NCI-H748 (cell line): ENCODE measurements around the gene LIN52.

Experiments
- DNase-seq: peaks from one replicate; lab custom pipeline; 2025; ENCODE audit not compliant: unreplicated experiment; lab: John Stamatoyannopoulos, UW

Gene LIN52

DNA sequence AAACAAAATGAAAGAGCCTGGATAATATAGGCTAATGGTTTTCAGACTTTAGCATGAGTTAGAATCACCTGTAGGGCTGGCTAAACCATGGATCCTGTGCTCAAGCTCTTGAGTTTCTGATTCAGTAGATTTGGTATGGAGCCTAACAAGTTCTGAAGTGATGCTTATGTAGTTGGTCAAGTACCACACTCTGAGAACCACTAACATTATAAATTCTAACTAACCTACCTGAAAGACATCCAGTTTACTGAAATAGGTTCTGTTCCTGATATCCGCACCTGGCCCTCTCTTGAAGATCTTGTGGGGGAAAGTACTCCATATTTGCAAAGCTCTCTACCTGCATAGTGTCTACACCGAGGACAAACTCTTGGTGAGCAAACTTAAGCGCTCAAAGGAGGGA, 95.1 kb downstream of the LIN52 start:
- DNase-seq, result no peak

DNA sequence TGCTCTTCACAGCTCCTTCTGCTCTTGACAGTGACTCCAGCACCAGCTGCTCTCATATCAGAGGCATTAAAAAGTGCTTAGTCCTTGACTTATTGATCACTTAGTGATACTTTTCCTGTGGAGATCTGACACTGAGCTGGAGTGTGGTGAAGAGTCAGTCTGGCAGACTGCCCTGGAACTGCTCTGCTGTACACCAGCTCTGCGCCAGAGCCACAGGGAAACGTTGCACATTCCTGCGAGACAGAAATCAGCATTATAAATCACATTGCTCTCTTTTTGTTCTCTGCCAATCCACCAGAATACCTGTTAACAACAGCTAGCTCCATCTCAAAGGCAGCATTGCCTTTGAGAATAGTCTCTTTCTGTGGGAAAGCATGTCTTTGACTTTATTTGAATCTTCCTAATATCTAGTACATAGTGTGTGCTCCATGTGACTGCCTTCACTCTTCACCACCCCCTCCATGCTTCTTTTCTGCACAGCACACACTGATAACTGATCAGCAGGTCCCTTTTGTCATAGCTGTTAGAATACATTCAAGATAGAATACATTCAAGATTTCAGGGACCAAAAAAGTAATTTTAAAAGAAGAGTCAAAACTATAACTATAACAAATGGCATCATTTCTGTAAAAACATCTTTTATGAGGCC, 106.3 kb downstream of the LIN52 start:
- no peak for DNase-seq

DNA sequence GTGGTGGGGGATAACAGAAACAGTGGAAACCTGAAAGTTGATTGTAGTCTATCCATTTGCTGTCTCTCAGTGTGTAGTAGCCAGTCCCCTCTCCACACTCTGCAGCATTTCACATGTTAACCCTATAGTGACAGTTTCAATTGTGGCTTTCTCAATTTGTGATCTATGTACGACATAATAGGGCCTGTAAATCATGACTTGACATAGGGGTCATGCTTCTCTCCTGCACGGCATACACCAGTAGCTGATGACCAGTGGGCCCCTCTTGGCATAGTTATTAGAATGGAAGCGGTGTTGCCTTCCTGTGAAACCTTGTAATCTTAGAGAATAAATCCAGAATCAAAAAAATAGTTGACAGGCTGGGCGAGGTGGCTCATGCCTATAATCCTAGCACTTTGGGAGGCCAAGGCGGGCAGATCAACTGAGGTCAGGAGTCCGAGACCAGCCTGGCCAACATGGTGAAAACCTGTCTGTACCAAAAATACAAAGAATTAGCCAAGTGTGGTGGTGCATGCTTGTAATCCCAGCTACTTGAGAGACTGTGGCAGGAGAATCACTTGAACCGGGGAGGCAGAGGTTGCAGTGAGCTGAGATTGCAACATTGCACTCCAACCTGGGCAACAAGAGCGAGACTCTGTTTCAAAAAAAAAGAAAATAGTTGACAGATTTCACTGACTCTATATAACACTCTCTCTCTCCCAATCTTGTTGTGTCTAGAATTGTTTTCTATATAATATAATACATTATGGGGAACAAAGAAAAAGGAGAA, 109.9 kb downstream of the LIN52 start:
- DNase-seq, result no peak

DNA sequence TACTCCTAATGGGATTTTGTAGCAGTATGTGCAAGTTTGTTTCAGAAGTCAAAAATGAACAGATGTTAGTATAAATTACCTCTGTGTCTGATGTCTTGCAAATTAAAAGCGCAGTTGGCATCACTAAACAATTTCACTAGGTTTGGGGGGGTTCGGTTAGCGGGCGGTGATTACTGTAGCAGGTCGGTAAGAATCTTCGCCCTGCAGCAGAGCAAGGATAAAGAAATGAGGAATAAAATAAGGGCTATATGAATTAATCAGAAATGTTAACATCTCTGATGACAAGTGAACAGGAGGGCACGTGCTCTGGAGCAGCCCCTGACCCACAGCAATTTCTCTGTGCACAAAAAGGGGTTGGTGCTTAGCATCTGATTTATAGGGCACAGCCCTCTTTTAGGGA, 110.9 kb downstream of the LIN52 start:
- no peak for DNase-seq

DNA sequence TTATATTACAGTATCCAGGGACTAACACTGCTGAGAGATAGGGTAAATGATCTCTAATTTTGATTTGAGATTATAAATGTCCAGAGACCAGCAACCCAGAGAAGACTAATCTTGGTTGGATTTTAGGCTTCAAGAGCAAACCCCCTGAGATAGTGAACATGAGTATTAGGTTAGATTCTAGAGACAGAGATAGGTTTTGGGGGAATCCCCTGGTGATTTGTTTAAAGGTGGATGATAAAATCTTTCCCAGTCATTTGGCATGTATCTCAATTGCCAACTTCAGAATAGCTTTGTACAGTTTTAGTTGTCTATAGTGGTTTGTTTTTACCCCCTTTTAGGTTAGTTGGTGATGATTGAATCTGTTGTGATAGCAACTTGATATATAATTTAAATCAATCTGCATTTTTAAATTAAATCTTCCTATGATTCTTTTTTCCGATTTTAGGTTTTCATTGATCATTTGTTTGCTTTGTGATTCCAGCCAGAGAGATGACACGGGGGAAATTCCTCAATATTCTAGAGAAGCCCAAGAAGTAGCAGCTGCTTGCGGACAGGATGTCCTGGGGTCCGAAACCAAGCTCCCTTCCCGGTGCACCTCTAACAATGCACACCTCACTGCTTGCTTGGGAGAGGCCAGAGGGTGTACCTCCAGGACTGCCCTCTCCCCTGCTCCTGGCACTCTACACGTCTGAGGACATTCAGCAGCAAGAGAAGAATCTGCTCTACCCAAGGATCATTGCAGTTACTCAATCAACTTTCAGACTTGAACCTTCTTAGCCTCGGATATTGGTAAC, 113.9 kb downstream of the LIN52 start:
- DNase-seq, result no peak

DNA sequence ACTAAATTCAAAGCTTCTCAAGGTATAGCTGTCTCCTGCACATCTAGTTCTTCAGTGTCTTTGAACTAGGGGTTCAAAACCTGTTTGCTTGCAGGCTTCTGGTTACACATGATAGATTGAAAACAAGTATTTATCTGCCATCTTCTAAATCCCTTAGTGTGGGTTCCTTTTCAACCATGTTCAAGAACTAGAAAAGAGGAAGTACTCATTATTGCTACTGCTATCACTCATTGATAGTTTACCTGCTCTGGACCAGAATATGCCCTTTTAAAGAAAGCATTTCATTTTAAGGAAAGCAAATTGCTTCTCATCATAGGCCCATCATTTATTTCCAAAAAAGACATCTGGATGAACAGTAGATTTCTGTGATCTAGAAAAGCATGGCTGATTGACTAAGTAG, 117.4 kb downstream of the LIN52 start:
- DNase-seq, result no peak

DNA sequence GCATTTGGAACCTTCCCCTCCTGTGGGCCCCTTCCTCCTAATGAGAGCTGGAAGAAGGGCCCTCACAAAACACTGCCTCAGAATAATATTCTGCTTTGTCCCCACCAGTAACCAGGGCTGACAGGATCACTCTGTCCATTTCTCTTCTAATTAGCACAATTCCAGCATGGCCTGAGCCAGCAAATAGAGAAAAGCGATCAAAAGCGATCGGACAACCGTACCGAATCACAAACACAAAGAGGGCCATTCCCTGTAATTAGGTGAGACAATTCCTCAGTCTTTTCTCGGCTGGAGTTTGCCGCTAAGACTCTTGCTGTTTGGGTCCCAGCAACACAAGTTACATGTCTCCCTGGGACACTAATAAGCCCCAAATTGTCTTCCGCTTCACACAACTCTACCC, 118.9 kb downstream of the LIN52 start:
- DNase-seq, result no peak

DNA sequence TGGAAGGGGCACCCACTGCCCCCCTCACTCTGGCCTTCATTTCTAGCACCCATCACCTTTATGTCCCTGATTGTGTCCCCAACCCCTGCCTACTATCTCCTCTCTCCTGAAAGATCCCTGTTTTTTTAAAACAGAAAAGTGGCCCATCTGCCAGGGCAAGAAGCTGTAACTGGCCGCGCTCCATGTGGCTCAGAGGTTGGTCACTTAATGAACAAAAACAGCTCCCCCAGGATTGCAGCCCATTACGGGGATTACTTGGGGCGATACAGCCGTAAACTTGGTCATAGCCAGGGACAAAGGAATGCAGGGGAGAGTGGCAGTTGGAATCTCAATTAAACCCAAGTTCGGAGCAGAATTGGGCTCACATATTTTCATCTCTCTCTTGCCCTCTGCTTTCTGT, 119.7 kb downstream of the LIN52 start:
- DNase-seq, result no peak

DNA sequence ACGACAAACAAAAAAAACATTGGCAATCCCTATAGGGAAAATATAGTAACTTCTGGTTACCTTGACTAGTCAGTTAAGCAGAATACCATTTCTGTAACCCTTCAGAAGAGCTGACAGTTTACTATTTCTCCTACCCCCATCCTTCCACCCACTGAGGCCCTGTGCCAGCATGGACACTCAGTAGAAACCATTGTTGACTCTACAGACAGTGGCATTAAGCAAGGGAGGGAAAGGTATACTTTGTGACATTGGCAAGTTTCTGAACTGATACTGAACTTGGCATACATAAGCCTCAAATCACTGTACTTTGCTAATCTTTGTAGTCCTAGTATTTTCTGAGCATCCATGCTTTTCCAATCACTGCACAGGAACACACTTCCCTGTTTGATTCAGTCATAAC, 121.1 kb downstream of the LIN52 start:
- DNase-seq, result no peak

DNA sequence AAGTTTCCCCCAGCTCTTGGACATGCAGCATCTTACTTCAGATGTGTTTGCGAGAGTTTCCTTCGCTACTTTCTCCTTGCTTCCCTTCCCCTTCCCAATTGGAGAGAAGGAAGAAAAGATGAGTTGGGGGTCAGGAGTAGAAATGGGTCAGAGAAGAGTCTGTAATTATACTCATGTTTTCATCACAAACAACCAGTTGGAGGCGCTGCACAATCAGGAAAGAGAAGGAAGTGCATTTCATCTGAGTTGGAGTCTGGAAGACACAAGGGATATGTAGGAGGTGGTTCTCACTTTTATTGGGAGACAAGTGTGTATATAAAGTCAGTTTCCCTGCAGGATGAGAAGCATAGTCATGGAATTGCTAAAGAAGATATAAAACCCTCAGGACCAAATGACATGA, 123.2 kb downstream of the LIN52 start:
- DNase-seq, result no peak

DNA sequence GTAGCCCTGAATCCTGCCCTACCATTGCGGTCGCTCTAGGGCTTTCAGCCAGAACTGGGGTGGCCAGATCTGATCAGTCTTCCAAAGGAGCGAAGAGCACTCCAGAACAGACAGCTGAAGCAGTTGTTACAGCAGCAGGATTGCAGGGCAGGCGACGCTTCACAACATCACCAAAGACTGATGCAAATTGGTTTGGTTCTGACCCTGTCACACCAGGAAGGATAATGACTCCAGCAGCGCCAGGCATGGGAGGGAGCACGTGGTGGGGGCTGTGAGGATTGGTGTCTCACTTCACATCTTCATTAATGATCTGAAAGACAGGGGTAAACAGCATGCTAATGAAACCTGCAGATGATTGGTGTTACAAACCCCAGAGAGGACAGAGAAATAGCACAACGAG, 123.9 kb downstream of the LIN52 start:
- no peak for DNase-seq

DNA sequence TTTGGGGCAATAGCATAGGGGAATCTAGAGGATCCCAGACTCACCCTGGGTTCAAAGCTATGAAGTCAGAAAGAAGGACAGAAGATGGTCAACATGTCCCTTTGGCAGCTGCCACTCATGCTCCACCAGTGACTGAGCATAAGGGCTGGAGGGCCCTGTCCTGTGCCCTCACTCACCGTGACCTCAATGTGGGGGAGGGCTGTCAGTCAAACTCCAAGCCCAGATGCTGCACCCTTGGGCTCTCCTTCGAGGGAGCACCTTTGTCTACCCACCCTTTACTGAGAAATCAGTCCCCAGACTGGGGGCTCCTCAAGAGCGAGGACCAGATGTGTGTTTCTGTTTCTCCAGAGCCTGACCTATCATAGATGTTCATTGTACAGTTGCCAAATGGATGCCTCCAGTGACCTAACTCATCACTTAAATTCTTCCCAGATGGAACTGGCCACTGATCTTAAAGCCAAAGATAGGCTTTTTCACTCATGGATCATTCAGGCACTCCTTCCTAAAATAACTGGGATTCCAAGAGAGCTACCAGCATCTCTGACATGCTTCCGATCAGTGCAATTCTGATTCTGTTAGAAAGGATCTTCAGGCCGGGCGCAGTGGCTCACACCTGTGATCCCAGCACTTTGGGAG, 127.3 kb downstream of the LIN52 start:
- no peak for DNase-seq

DNA sequence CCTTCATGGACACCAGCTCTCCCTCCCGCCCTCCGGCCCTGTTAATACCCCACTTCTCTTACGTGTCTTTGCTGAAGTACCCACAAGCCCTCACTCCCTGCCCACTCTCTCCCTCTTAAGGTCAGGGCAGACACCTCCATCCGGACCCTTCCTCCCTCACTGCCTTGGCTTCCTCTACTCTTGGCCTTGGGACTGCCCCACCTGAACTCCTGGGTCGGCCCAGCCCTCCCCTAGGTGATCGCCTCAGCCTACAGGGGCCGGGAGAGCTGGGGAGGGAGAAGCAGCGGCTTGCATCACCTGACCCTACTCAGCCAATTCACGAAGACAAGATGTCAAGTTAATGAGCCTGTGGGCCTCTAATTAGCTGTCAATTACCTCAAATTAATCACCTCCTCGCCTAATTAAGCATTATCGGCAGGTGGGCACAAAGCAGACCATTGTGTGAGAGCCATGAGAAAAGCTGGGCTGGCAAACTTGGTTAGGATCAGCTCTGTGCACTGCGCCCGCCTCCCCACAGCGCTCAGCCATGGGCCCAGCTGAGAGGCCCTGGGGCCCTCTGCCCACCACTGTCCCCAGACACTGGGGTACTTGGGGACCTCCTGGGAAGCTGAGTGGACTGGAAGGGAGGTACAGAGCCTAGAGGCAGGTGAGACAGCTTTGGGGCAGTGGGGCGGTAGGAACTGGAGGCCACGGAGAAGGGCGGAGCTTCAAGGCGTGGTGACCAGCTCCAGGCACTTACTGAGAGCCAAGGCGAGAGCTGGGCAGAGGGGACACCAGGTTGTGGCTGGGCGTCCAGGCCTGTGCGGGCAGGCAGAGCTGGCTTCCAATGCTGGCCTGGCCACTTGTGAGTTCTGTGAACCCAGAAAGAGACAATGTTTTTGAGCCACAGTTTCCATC, 129.4 kb downstream of the LIN52 start:
- DNase-seq, result no peak

DNA sequence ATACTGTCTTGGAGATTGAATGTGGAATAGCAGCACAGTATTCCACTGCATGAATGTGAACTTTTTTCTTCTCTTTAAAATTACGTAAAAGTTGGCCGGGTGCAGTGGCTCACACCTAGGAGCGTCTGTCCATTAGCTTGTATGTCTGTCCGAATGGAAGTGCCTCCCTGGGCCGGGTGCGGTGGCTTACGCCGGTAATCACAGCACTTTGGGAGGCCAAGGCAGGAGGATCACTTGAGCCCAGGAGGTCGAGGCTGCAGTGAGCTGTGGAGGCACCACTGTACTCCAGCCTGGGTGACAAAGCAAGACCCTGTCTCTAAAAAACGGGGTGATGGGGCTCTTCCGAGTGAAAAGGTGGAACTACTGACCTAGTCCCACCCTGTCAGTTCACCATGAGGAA, 131.9 kb downstream of the LIN52 start:
- no peak for DNase-seq

DNA sequence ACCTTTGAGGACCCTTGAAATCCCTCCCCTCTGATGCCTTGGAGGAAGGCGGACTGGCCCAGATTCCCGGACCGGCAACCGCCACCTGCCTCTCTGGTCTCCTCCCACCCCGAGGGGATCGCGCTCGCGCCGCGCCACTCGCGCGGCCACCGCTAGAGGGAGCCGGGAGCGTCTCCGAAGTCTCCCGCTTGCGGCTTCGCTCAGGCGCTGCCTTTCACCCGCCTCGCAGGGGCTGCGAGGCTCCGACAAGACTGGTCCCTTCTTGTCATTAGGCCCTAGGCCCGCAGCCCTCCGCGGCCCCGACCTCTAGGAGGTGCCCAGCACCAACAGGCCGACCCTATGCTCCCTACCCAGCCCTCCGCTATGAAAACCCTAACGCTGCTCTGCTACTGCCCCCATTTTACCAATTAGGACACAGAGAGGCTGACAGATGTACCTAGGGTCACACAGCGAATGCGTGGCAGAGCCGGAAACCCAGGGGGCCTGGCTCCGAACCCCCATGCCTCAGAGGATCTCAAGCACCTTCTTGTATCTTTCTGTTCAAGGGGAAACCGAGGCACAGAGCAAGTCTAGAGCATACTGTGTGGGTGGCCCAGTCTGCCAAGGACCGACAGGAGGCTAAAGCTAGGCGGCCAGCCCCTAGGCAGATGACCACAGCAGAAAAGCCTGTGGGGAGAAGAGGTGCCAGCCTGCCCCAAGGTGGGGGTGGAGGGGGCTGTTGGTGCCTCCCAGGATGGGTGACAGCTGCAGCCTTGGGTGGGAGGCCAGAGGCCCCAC, 133.1 kb downstream of the LIN52 start:
- DNase-seq, result peak; percentile 77

DNA sequence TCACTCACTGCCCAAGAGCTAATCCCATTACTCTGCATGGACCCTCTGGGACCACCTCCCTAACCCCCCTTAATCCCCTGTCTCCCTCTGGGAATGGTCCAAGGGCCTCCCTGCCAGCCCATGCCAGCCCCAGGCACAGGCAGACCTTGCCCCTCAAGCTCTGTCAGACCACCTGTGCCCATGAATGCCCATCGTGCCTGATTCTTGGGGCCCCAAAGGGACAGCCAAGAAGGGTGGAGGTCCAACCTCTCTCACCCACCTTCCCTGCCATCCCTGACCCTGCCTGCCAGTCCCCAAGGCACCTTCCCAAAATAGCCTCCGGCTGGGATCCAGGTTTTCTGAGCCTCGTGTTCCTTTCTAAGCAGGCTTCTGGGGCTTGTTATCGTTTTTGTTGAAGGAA, 133.7 kb downstream of the LIN52 start:
- no peak for DNase-seq

DNA sequence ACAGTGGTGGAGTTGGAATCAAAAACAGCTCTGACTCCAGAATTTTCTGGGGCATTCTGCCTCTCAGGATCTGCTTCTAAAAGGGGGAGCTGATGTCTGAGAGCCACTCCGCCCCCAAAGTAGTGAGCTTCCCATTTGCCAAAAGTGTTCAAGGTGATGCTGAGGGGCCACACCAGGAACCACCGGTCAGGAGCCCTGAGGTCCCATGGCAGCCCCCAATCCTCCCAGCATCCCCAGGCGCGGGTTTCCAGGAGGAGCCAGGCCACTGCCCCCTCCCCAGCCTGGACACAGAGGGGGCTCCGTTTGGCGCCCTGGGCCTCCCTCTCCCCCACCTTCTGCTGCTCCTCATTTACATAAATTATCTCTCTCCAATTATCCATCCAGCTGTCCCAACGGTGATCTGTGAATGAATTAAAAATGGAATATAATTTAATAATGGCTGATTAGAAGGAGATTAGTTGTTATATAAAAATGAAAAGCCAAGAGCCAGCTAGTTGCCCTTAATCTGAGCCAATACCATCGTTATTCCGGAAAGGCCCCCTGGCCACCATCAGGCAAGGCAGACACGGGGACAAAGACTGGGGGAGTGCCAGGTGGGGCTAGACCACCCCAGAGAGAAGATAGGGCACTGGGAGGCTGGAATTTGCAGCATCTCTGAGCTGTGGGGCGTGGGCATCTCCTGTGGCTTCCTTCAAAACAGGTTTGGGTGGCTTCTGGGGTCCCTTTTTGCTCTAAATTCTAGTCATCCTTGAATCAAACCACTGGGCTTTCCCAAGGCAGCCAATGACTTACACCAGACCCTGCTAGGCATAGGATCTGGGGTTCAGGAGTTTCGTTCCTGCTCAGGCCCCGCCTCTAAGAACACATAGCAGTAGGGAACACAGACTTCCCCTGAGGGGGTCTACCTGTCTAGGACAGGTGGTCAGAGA, 134.8 kb downstream of the LIN52 start:
- DNase-seq, result no peak

DNA sequence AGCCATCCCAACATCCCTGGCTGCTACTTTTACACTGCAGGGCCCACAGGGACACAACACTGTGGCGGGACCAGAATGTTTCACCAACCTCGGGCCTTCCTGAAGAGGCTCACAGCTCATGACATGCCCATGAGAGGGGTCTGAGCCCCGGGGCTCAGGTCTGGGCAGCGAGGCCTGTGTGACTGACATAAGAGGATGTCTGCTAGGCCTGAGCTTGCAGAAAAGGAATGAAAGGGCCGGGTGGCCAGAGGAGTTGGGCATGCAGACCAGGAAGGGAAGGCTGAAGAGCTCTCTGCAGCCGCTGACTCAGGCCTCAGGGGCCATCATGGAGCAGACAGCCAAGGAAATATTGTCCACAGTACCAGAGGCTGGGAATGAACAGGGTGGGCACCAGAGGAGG, 136.2 kb downstream of the LIN52 start:
- no peak for DNase-seq

DNA sequence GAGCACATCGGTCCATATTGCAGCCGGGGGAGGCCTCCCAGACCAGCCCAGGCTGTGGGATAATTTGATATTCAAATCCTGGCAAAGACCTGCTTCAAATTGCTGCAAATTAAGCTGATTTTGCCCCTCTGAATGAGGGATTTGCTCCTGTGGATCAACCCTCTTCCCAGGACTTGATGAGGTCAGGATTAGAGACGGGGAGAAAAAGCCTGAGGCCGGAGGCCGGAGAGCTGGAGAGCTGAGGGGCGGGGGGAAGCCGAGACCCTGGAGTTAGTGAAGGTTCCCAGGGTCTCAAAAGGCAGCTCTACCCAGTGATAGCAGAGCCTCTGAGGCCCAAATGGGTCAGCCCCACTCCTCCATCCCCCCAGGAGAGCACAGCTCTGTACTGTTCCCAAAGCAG, 137.0 kb downstream of the LIN52 start:
- no peak for DNase-seq
